ENCODE data around the gene UST. TPM values are rescaled to one million over a fixed set of nuclear protein-coding genes. Genes with fewer than 3 reads are reported as not detected.

Gene UST
- total and polyA plus RNA-seq, 4 donors: 8.4 to 21.5 (median 14.1) TPM

- no peaks in the 10 kb centered on the region for H3K27me3 ChIP-seq (ENCODE audit: control insufficient read depth in 1 of 2, insufficient read depth in 2 of 2, low read length in 1 of 2)
- H3K4me1 ChIP-seq (ENCODE audit: control insufficient read depth in 1 of 2, insufficient read depth in 2 of 2, low read length in 2 of 2): no peaks in the 10 kb centered on the region
- intact Hi-C loops (cut with DNase I): no loop called here
- DNase-seq (no peak), ATAC-seq (ENCODE audit: low FRiP score) (no peak)
- 60 to 61% methylated on average over 4 of the region's 4 CpGs for WGBS, 2 donors
- H3K36me3 ChIP-seq (ENCODE audit: control insufficient read depth in 1 of 2, insufficient read depth in 2 of 2, low read length in 1 of 2): no peaks in the 10 kb centered on the region
- H3K27ac ChIP-seq (ENCODE audit: low read depth in 1 of 2, low read length in 2 of 2): no peak overlapping the region
- H3K9me3 ChIP-seq (ENCODE audit: control insufficient read depth, low read length): no peaks in the 10 kb centered on the region
- no peak overlapping the region for H3K4me3 ChIP-seq (ENCODE audit: low read length in 2 of 2)
These were observed 376.3 kb downstream of the UST start for GRCh38 chr6:149122850-149123821.

GRCh38 chr6:149125309-149125708, 378.5 kb downstream of the UST start:
- ATAC-seq (ENCODE audit: low FRiP score) (no peak), DNase-seq (no peak)
- intact Hi-C loops (cut with DNase I): no loop called here
- Histone ChIP-seq H3K27ac (ENCODE audit: low read depth in 1 of 2, low read length in 2 of 2) (no peak overlapping the region), H3K9me3 (ENCODE audit: control insufficient read depth, low read length) (no peaks in the 10 kb centered on the region), H3K4me3 (ENCODE audit: low read length in 2 of 2) (no peak overlapping the region), H3K36me3 (ENCODE audit: control insufficient read depth in 1 of 2, insufficient read depth in 2 of 2, low read length in 1 of 2) (no peaks in the 10 kb centered on the region), H3K4me1 (ENCODE audit: control insufficient read depth in 1 of 2, insufficient read depth in 2 of 2, low read length in 2 of 2) (no peaks in the 10 kb centered on the region), H3K27me3 (ENCODE audit: control insufficient read depth in 1 of 2, insufficient read depth in 2 of 2, low read length in 1 of 2) (no peaks in the 10 kb centered on the region)
- 89 to 96% methylated on average over 1 of the region's 1 CpG for WGBS, 2 donors

All from aorta (tissue), 5 donors.